BE2C (cell line): ENCODE measurements around the gene ADAMTS13.

Experiments
- DNase-seq: peaks from one replicate; pipeline ENCODE4 v3.0.0-alpha.2; 2020
- H3K27me3 ChIP-seq: fragments of 250-450 bp; sonication (Bioruptor Pico); 2 replicates; pipeline ENCODE4 v1.5.1; 2020; ENCODE audit warnings: mild to moderate bottlenecking
- H3K36me3 ChIP-seq: fragments of 250-450 bp; sonication (Bioruptor Pico); 2 replicates; pipeline ENCODE4 v1.5.1; 2020; ENCODE audit warnings: mild to moderate bottlenecking
- H3K4me1 ChIP-seq: fragments of 250-450 bp; sonication (Bioruptor Pico); 2 replicates; pipeline ENCODE4 v1.5.1; 2020
- H3K4me3 ChIP-seq: 2 replicates; pipeline ENCODE4 v1.5.1; 2011; ENCODE audit warnings: low read depth, low read length
- H3K9me3 ChIP-seq: fragments of 250-450 bp; sonication (Bioruptor Pico); 2 replicates; pipeline ENCODE4 v1.5.1; 2020
- CTCF ChIP-seq: IDR thresholded peaks from 2 replicates; pipeline ENCODE4 v1.5.1; 2012; ENCODE audit warnings: mild to moderate bottlenecking, low read depth, low read length

The ADAMTS13 gene

GRCh38 chr9:133457233-133457632, 35.1 kb downstream of the ADAMTS13 start:
- H3K36me3 ChIP-seq = no peaks in the 10 kb centered on the region
- H3K27me3 ChIP-seq = no peaks in the 10 kb centered on the region
- no peak for TF ChIP-seq CTCF
- H3K9me3 ChIP-seq = no peaks in the 10 kb centered on the region
- H3K4me1 ChIP-seq = peaks cover 8% of the 10 kb centered on the region; the same call in 1 of the 2 replicates
- H3K4me3 ChIP-seq = no peak overlapping the region
- no peak for DNase-seq

- no peak for TF ChIP-seq CTCF
- H3K4me1 ChIP-seq = peaks cover 8% of the 10 kb centered on the region; the same call in 1 of the 2 replicates
- no peak overlapping the region for H3K4me3 ChIP-seq
- no peaks in the 10 kb centered on the region for H3K27me3 ChIP-seq
- no peak for DNase-seq
- H3K36me3 ChIP-seq = no peaks in the 10 kb centered on the region
- no peaks in the 10 kb centered on the region for H3K9me3 ChIP-seq
Measured at GRCh38 chr9:133457748-133458147, 35.6 kb downstream of the ADAMTS13 start.

DNA sequence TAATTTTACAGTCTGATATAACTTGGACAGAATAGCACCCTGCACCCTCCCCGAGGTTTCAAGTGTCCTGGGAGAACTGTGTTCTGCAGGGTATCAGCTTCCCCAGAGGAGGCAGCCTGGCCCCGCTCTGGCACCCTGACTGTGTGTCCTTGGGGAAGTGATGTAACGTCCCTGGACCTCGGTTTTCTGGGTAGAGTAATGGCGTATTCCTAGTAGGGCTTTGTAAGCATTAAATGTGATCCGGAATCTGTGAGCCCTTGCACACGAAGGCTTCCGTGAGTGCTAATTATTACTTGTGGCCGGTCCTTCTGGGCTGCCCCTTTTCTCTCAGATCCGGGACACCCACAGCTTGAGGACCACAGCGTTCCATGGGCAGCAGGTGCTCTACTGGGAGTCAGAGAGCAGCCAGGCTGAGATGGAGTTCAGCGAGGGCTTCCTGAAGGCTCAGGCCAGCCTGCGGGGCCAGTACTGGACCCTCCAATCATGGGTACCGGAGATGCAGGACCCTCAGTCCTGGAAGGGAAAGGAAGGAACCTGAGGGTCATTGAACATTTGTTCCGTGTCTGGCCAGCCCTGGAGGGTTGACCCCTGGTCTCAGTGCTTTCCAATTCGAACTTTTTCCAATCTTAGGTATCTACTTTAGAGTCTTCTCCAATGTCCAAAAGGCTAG, 36.6 kb downstream of the ADAMTS13 start:
- no peak for TF ChIP-seq CTCF
- DNase-seq = no peak
- Histone ChIP-seq H3K27me3 (no peaks in the 10 kb centered on the region), H3K4me1 (peaks cover 8% of the 10 kb centered on the region; the same call in 1 of the 2 replicates), H3K4me3 (peak overlapping the region; percentile 76), H3K36me3 (no peaks in the 10 kb centered on the region), H3K9me3 (no peaks in the 10 kb centered on the region)

- no peaks in the 10 kb centered on the region for H3K27me3 ChIP-seq
- peak; percentile 99 for DNase-seq
- peak within 1 kb of the TSS; percentile 76 for H3K4me3 ChIP-seq
- H3K36me3 ChIP-seq = no peaks in the 10 kb centered on the region
- H3K4me1 ChIP-seq = peaks cover 8% of the 10 kb centered on the region; the same call in 1 of the 2 replicates
- TF ChIP-seq CTCF = no peak
- H3K9me3 ChIP-seq = no peaks in the 10 kb centered on the region
Measured at GRCh38 chr9:133459476-133460404, 37.6 kb downstream of the ADAMTS13 start, which contains the start of gene CACFD1. Gene CACFD1 (plus strand): TSS chr9:133459978. CDS start chr9:133460067, 89 bp downstream.

DNA sequence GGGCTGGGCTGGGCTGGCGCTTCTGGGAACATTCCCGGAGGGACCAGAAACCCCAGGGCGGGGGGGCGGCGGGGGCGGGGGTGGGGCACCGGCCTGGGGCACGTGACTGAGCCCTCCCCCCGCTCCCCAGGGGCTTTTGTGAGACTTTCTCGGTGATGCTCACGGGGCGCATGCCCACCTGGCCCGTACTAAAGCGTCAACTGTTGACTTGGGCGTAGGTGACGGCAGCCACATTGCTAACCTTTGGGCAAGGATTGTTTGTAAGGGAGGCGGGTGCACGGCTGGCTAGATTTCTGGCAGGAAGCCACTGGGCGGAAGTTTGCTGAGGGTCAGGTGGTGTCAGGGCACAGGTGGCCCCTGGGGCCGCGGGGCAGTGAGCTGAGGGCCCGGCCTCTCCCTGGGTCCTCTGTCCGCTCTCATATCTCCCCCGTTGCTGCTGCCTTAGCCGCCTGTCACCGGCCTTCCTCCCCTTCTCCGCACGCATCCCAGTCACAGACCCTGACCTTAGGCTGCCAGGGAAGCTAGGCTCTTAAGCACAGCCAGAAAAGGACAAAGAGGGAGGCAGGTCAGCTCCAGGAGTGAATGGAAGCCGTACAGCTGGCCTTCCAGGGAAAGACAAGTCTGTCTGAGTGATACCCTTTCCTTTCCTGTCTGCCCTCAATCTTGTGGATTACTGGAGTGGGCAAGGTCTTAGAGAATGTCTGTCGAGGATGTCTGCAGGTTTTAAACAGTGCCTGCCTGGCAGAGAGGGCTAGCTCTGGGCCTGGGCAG, 38.4 kb downstream of the ADAMTS13 start:
- peaks cover 8% of the 10 kb centered on the region; the same call in 1 of the 2 replicates for H3K4me1 ChIP-seq
- no peaks in the 10 kb centered on the region for H3K9me3 ChIP-seq
- no peak for TF ChIP-seq CTCF
- peak overlapping the region; percentile 76 for H3K4me3 ChIP-seq
- H3K27me3 ChIP-seq = no peaks in the 10 kb centered on the region
- peak; percentile 73 for DNase-seq
- no peaks in the 10 kb centered on the region for H3K36me3 ChIP-seq
